Lower leg skin (tissue), 3 donors: Measurements from ENCODE around the gene CPOX.

Experiments
- POLR2A ChIP-seq, 2 donors: fragments of 450-650 bp; IDR thresholded peaks; one replicate each; pipeline ENCODE4 v1.6.1; 2016 to 2017; ENCODE audit warnings: antibody characterized with exemption in 2 of 2, mild to moderate bottlenecking in 1 of 2, moderate library complexity in 1 of 2
- TF ChIP-seq, protein P1 (sequence below), 3 donors: fragments of 450-650 bp; IDR thresholded peaks; one replicate each; pipeline ENCODE4 v1.5.1; 2016; ENCODE audit warnings: antibody characterized with exemption in 3 of 3, mild to moderate bottlenecking in 3 of 3, moderate library complexity in 2 of 3

DNA sequence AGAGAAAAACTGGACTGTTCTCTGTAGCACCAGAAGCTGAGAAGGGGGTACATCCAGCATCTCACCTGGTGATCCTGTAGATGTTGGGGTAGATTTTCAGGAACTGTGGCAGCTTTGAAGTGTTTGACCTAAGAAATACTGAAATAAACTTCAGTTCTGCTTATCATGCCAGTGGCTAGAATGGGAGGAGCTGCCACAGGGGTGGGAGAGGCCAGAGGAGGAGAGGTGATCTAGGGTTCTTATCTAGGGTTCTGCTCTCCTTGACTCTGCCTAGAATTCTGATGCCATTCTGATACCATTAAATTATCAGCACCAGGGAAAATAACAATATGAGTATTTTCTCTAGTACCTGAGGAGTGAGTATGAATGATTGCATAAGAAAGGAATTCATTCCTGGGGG lies 10.2 kb upstream of the CPOX start:
- TF ChIP-seq, protein P1, sequence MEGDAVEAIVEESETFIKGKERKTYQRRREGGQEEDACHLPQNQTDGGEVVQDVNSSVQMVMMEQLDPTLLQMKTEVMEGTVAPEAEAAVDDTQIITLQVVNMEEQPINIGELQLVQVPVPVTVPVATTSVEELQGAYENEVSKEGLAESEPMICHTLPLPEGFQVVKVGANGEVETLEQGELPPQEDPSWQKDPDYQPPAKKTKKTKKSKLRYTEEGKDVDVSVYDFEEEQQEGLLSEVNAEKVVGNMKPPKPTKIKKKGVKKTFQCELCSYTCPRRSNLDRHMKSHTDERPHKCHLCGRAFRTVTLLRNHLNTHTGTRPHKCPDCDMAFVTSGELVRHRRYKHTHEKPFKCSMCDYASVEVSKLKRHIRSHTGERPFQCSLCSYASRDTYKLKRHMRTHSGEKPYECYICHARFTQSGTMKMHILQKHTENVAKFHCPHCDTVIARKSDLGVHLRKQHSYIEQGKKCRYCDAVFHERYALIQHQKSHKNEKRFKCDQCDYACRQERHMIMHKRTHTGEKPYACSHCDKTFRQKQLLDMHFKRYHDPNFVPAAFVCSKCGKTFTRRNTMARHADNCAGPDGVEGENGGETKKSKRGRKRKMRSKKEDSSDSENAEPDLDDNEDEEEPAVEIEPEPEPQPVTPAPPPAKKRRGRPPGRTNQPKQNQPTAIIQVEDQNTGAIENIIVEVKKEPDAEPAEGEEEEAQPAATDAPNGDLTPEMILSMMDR (IDR thresholded peaks at IDR 0.05), result no peak
- TF ChIP-seq POLR2A (IDR thresholded peaks at IDR 0.05), result no peak
